OCI-LY3 (cell line): ENCODE measurements around the gene PITX3.

Experiments
- EZH2phosphoT487 ChIP-seq: fragments of 200-600 bp; shearing (Covaris generic); IDR thresholded peaks from 2 replicates; pipeline ENCODE4 v1.6.1; 2018; ENCODE audit warnings: antibody characterized with exemption, mixed run types, low read depth
- TF ChIP-seq, protein P1 (sequence below): fragments of 200-600, 300-600 bp; sonication (generic); IDR thresholded peaks from 2 replicates; pipeline ENCODE4 v1.5.1; 2014; ENCODE audit warnings: antibody characterized with exemption, low read length, low read depth

DNA sequence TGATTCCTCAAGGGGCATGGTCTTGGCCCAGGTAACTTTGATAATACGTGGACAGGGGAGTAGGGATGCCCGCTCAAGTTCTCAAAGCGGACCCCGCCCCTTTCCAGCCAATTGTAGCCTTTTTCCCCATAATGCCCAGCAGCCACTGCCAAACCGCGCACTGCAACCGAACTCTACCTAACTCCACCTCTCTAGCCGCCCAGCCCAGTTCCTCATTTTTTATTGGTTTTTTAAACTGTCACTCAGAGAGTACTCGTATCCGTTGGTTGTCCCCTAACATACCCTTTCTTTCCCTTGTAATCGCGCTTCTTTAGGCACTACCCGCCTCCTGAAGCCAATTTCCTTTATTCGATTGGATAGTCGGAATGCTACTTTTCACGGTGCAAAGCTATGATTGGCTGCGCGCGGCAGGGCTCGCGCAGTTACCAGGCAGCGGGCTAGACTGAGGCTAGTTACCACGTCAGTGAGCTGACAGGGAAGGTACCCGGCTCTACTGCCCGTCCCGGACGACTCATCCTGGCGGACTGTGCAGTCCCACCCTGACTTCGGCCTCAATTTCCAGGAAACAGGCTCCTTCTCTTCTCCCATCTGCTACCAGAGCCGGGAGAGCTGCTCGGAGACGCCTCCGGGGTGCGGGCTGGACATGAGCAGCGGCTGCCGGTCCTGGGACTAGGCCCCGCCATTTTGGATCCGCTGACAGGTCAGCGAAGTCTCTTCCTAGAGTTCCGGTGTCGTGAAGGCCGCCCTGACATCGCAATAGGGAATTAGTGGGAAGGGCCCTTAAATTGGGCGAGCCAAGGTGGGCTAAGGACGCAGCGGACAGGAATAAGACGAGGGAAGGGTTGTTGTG is 4.0 kb upstream of the PITX3 start, which contains the start of gene GBF1:
- TF ChIP-seq, protein P1, sequence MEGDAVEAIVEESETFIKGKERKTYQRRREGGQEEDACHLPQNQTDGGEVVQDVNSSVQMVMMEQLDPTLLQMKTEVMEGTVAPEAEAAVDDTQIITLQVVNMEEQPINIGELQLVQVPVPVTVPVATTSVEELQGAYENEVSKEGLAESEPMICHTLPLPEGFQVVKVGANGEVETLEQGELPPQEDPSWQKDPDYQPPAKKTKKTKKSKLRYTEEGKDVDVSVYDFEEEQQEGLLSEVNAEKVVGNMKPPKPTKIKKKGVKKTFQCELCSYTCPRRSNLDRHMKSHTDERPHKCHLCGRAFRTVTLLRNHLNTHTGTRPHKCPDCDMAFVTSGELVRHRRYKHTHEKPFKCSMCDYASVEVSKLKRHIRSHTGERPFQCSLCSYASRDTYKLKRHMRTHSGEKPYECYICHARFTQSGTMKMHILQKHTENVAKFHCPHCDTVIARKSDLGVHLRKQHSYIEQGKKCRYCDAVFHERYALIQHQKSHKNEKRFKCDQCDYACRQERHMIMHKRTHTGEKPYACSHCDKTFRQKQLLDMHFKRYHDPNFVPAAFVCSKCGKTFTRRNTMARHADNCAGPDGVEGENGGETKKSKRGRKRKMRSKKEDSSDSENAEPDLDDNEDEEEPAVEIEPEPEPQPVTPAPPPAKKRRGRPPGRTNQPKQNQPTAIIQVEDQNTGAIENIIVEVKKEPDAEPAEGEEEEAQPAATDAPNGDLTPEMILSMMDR: no peak
- TF ChIP-seq EZH2phosphoT487: no peak
